HFFc6 (cell line): ENCODE measurements around the gene PLCL2. TPM values are rescaled to one million over a fixed set of nuclear protein-coding genes. Genes with fewer than 3 reads are reported as not detected.

ENCODE experiments used
- DNase-seq: peaks from one replicate; pipeline ENCODE4 v3.0.0-alpha.2; 2018
- H3K27ac Mint-ChIP-seq: 2 replicates; pipeline ENCODE4 v1.8.0; 2020; ENCODE audit warnings: mild to moderate bottlenecking, mixed read lengths
- H3K27me3 Mint-ChIP-seq: 2 replicates; pipeline ENCODE4 v1.8.0; 2021; ENCODE audit warnings: mild to moderate bottlenecking, moderate library complexity, mixed read lengths; ENCODE audit not compliant: insufficient read depth
- H3K36me3 Mint-ChIP-seq: 2 replicates; pipeline ENCODE4 v1.8.0; 2021; ENCODE audit warnings: low read depth, mixed read lengths
- H3K4me1 Mint-ChIP-seq: 2 replicates; pipeline ENCODE4 v1.8.0; 2020; ENCODE audit warnings: low read depth, mixed read lengths
- H3K4me3 Mint-ChIP-seq: 2 replicates; pipeline ENCODE4 v1.8.0; 2020; ENCODE audit warnings: mild to moderate bottlenecking, moderate library complexity, mixed read lengths
- H3K9me3 Mint-ChIP-seq: 2 replicates; pipeline ENCODE4 v1.8.0; 2020; ENCODE audit warnings: mild to moderate bottlenecking, mixed read lengths
- CTCF ChIP-seq: fragments of 200-600 bp; sonication (generic); IDR thresholded peaks from 2 replicates; pipeline ENCODE4 v1.5.0; 2021; ENCODE audit warnings: antibody characterized with exemption, mild to moderate bottlenecking
- total RNA-seq, 6 experiments: library from RNA; stranded (reverse); fragmentation: NEBNext Ultra II Directional; extraction: Animal tissue kit (Norgen Biotek cat#: 25700); gene quantifications; 2 replicates in 1 of 6; 3 replicates in 5 of 6; pipeline ENCODE4 v1.2.3, GENCODE V29; 2021

Gene PLCL2
- total RNA-seq, 6 experiments from 2014 or later, result 3.9 to 6.4 (median 5.7) TPM

GRCh38 chr3:16935781-16936180, 51.0 kb downstream of the PLCL2 start:
- Mint-ChIP-seq H3K27me3 (peaks cover 2% of the 10 kb centered on the region), H3K27ac (no peak overlapping the region), H3K4me1 (peaks cover 11% of the 10 kb centered on the region), H3K4me3 (no peak overlapping the region), H3K36me3 (no peaks in the 10 kb centered on the region), H3K9me3 (no peaks in the 10 kb centered on the region)
- no peak for DNase-seq
- TF ChIP-seq CTCF, result no peak

GRCh38 chr3:16936233-16936632, 51.5 kb downstream of the PLCL2 start:
- TF ChIP-seq CTCF, result no peak
- no peaks in the 10 kb centered on the region for H3K36me3 Mint-ChIP-seq
- no peak overlapping the region for H3K4me3 Mint-ChIP-seq
- H3K27me3 Mint-ChIP-seq, result no peaks in the 10 kb centered on the region; the same call in 1 of the 2 replicates
- DNase-seq, result no peak
- no peak overlapping the region for H3K27ac Mint-ChIP-seq
- H3K4me1 Mint-ChIP-seq, result peaks cover 11% of the 10 kb centered on the region
- H3K9me3 Mint-ChIP-seq, result no peaks in the 10 kb centered on the region

GRCh38 chr3:16936676-16937230, 52.0 kb downstream of the PLCL2 start:
- no peak for TF ChIP-seq CTCF
- Mint-ChIP-seq H3K9me3 (no peaks in the 10 kb centered on the region), H3K4me1 (peaks cover 11% of the 10 kb centered on the region), H3K27ac (no peak overlapping the region), H3K4me3 (no peak overlapping the region), H3K36me3 (no peaks in the 10 kb centered on the region), H3K27me3 (no peaks in the 10 kb centered on the region; the same call in 1 of the 2 replicates)
- DNase-seq, result no peak

- no peak for DNase-seq
- Mint-ChIP-seq H3K4me3 (no peak overlapping the region), H3K27me3 (no peaks in the 10 kb centered on the region; the same call in 1 of the 2 replicates), H3K27ac (no peak overlapping the region), H3K4me1 (peaks cover 11% of the 10 kb centered on the region), H3K9me3 (no peaks in the 10 kb centered on the region), H3K36me3 (no peaks in the 10 kb centered on the region)
- TF ChIP-seq CTCF, result no peak
Measured at GRCh38 chr3:16937326-16937845, 52.6 kb downstream of the PLCL2 start.

DNA sequence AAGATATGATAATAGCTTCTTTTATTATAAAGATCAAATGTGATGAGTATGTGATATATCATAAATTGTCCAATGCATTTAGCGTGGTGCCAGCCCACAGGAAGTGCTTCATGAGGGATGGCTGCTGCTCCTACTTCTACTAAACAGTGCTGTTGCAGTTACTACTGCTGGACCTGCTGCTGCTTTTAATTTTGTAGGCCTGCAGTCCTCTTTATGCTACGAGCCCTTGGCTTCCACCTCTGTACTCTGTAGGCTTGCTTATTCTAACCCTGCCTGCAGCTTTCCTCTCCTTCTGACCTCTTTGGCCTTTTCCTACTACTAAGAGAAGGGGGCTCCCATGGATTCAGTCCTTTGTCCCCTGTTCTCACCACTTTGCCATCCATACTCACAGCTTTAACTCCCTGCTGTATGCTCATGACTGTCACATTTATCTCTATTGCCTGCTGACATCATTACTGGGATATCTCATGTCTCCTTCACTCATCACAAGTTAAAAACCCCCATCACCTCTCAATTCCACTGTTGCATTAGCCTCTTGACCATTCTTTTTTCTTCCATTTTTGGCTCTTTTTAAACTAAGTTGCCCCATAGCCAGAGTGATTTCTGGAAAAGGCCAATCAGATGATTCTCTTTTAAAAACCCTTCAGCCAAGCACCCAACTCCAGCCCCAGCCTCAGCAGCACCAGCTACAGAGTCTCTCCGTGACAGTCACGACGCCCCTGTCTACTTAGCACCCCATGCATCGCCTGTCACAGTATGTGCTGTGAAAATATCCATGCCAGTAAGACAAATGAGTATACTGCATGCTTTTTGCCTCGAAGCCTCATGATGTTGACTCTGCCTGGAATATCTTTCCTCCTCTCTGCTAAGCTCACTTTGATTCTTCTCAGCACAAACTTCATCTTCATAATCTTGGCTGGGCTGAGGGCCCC, 56.3 kb downstream of the PLCL2 start:
- DNase-seq, result no peak
- no peak overlapping the region for H3K27ac Mint-ChIP-seq
- TF ChIP-seq CTCF, result no peak
- H3K4me1 Mint-ChIP-seq, result peaks cover 10% of the 10 kb centered on the region
- H3K4me3 Mint-ChIP-seq, result no peak overlapping the region
- no peaks in the 10 kb centered on the region for H3K9me3 Mint-ChIP-seq
- H3K27me3 Mint-ChIP-seq, result no peaks in the 10 kb centered on the region; the same call in 1 of the 2 replicates
- H3K36me3 Mint-ChIP-seq, result no peaks in the 10 kb centered on the region
